Measurements from ENCODE around the gene RHBDL1. TPM values are rescaled to one million over a fixed set of nuclear protein-coding genes. Genes with fewer than 3 reads are reported as not detected.

RHBDL1 gene
- polyA plus RNA-seq, 6 donors from 2014 or later = not detected

- no peak for DNase-seq
- Mint-ChIP-seq H3K9me3 (no peaks in the 10 kb centered on the region), H3K27ac (no peak overlapping the region), H3K27me3 (no peaks in the 10 kb centered on the region), H3K4me3 (peak overlapping the region in 3 of 8 donors; percentile 7 to 59 (median 35)), H3K4me1 (peaks cover 0 to 9% (median 0%) of the 10 kb centered on the region in 3 donors), H3K36me3 (no peaks in the 10 kb centered on the region)
- ATAC-seq (ENCODE audit: low read depth in 2 of 2) = no peak
These were observed 22.8 kb upstream of the RHBDL1 start for GRCh38 chr16:652454-653305.

GRCh38 chr16:654034-654433 is 21.4 kb upstream of the RHBDL1 start:
- no peak for DNase-seq
- ATAC-seq (ENCODE audit: low read depth in 2 of 2) = no peak
- H3K9me3 Mint-ChIP-seq = no peaks in the 10 kb centered on the region
- H3K4me1 Mint-ChIP-seq = no peaks in the 10 kb centered on the region
- H3K4me3 Mint-ChIP-seq = no peak overlapping the region
- H3K36me3 Mint-ChIP-seq = no peaks in the 10 kb centered on the region
- no peaks in the 10 kb centered on the region for H3K27me3 Mint-ChIP-seq
- no peak overlapping the region for H3K27ac Mint-ChIP-seq

- no peaks in the 10 kb centered on the region for H3K9me3 Mint-ChIP-seq
- DNase-seq (no peak), ATAC-seq (ENCODE audit: low read depth in 2 of 2) (no peak)
- H3K36me3 Mint-ChIP-seq = no peaks in the 10 kb centered on the region
- no peaks in the 10 kb centered on the region for H3K27me3 Mint-ChIP-seq
- H3K27ac Mint-ChIP-seq = no peak overlapping the region
- H3K4me1 Mint-ChIP-seq = peaks cover 5 to 14% (median 6%) of the 10 kb centered on the region in 3 donors
- H3K4me3 Mint-ChIP-seq = no peak overlapping the region
These were observed 18.0 kb upstream of the RHBDL1 start for GRCh38 chr16:657487-657886.

GRCh38 chr16:658679-659571 is 16.5 kb upstream of the RHBDL1 start:
- no peak for ATAC-seq (ENCODE audit: low read depth in 2 of 2)
- Mint-ChIP-seq H3K9me3 (no peaks in the 10 kb centered on the region), H3K27me3 (no peaks in the 10 kb centered on the region), H3K4me3 (peak overlapping the region in 2 of 8 donors; percentile 16 to 42), H3K36me3 (no peaks in the 10 kb centered on the region), H3K4me1 (peaks cover 5 to 14% (median 6%) of the 10 kb centered on the region in 3 donors), H3K27ac (peak overlapping the region in 1 of 6 donors; percentile 87)
- no peak for DNase-seq

- no peaks in the 10 kb centered on the region for H3K27me3 Mint-ChIP-seq
- H3K36me3 Mint-ChIP-seq = no peaks in the 10 kb centered on the region
- H3K4me3 Mint-ChIP-seq = no peak overlapping the region
- no peaks in the 10 kb centered on the region for H3K9me3 Mint-ChIP-seq
- ATAC-seq (ENCODE audit: low read depth in 2 of 2) = no peak
- H3K27ac Mint-ChIP-seq = peak overlapping the region in 1 of 6 donors; percentile 30
- peaks cover 5 to 14% (median 6%) of the 10 kb centered on the region in 3 donors for H3K4me1 Mint-ChIP-seq
- no peak for DNase-seq
These were observed 15.9 kb upstream of the RHBDL1 start for GRCh38 chr16:659618-660017.

- no peaks in the 10 kb centered on the region for H3K36me3 Mint-ChIP-seq
- H3K27me3 Mint-ChIP-seq = no peaks in the 10 kb centered on the region
- H3K4me1 Mint-ChIP-seq = peaks cover 5 to 14% (median 6%) of the 10 kb centered on the region in 3 donors
- DNase-seq (no peak), ATAC-seq (ENCODE audit: low read depth in 2 of 2) (no peak)
- no peaks in the 10 kb centered on the region for H3K9me3 Mint-ChIP-seq
- no peak overlapping the region for H3K4me3 Mint-ChIP-seq
- peak overlapping the region in 1 of 6 donors; percentile 30 for H3K27ac Mint-ChIP-seq
These were observed 15.4 kb upstream of the RHBDL1 start for GRCh38 chr16:660132-660458.

- Mint-ChIP-seq H3K36me3 (no peaks in the 10 kb centered on the region), H3K4me1 (peaks cover 5 to 14% (median 6%) of the 10 kb centered on the region in 3 donors), H3K9me3 (no peaks in the 10 kb centered on the region), H3K4me3 (peak overlapping the region in 6 of 8 donors; percentile 18 to 60 (median 40)), H3K27me3 (no peaks in the 10 kb centered on the region), H3K27ac (no peak overlapping the region)
- peak; percentile 54 for DNase-seq
- ATAC-seq (ENCODE audit: low read depth in 2 of 2) = peak; percentile 78 to 83
These were observed 14.8 kb upstream of the RHBDL1 start for GRCh38 chr16:660459-661183.

- H3K9me3 Mint-ChIP-seq = no peaks in the 10 kb centered on the region
- DNase-seq (no peak), ATAC-seq (ENCODE audit: low read depth in 2 of 2) (no peak)
- H3K27me3 Mint-ChIP-seq = no peaks in the 10 kb centered on the region
- H3K36me3 Mint-ChIP-seq = no peaks in the 10 kb centered on the region
- H3K4me3 Mint-ChIP-seq = peak overlapping the region in 6 of 8 donors; percentile 18 to 60 (median 40)
- H3K27ac Mint-ChIP-seq = no peak overlapping the region
- H3K4me1 Mint-ChIP-seq = peaks cover 5 to 14% (median 6%) of the 10 kb centered on the region in 3 donors
These were observed 14.2 kb upstream of the RHBDL1 start for GRCh38 chr16:661184-661821.

- ATAC-seq (ENCODE audit: low read depth in 2 of 2) (no peak), DNase-seq (no peak)
- Mint-ChIP-seq H3K9me3 (no peaks in the 10 kb centered on the region), H3K27ac (no peak overlapping the region), H3K4me3 (peak overlapping the region in 1 of 8 donors; percentile 66), H3K36me3 (no peaks in the 10 kb centered on the region), H3K27me3 (no peaks in the 10 kb centered on the region), H3K4me1 (peaks cover 5 to 14% (median 6%) of the 10 kb centered on the region in 3 donors)
These were observed 13.4 kb upstream of the RHBDL1 start for GRCh38 chr16:662095-662494.

GRCh38 chr16:662597-662996 is 12.9 kb upstream of the RHBDL1 start:
- Mint-ChIP-seq H3K27me3 (no peaks in the 10 kb centered on the region), H3K4me3 (peak overlapping the region in 2 of 8 donors; percentile 19 to 66), H3K36me3 (no peaks in the 10 kb centered on the region), H3K27ac (no peak overlapping the region), H3K9me3 (no peaks in the 10 kb centered on the region), H3K4me1 (peaks cover 7 to 14% (median 8%) of the 10 kb centered on the region in 3 donors)
- ATAC-seq (ENCODE audit: low read depth in 2 of 2) (no peak), DNase-seq (no peak)

GRCh38 chr16:666572-666971 is 8.9 kb upstream of the RHBDL1 start:
- H3K27me3 Mint-ChIP-seq = no peaks in the 10 kb centered on the region
- no peaks in the 10 kb centered on the region for H3K9me3 Mint-ChIP-seq
- no peaks in the 10 kb centered on the region for H3K36me3 Mint-ChIP-seq

GRCh38 chr16:667113-667779 is 8.2 kb upstream of the RHBDL1 start:
- no peak for ATAC-seq (ENCODE audit: low read depth in 2 of 2)
- no peak for DNase-seq
- Mint-ChIP-seq H3K27ac (peak overlapping the region in 4 of 6 donors; percentile 24 to 95 (median 67)), H3K4me3 (peak overlapping the region; percentile 79 to 92 (median 82)), H3K36me3 (no peaks in the 10 kb centered on the region), H3K9me3 (no peaks in the 10 kb centered on the region), H3K4me1 (peaks cover 6 to 8% (median 7%) of the 10 kb centered on the region in 3 donors), H3K27me3 (no peaks in the 10 kb centered on the region)

More at GRCh38 chr16:666572-666971, 8.9 kb upstream of the RHBDL1 start:
- peaks cover 7 to 8% (median 8%) of the 10 kb centered on the region in 3 donors for H3K4me1 Mint-ChIP-seq
- no peak for ATAC-seq (ENCODE audit: low read depth in 2 of 2)
- no peak overlapping the region for H3K27ac Mint-ChIP-seq
- H3K4me3 Mint-ChIP-seq = peak overlapping the region in 1 of 8 donors; percentile 18
- DNase-seq = no peak
